Cardiac muscle cell (in vitro differentiated cells and primary cell): ENCODE data around the gene CLEC4F. TPM values are rescaled to one million over a fixed set of nuclear protein-coding genes. Genes with fewer than 3 reads are reported as not detected.
"Not testable (repeated sequence)": the region's sequence is repeated elsewhere in the genome, so short reads cannot be mapped to it uniquely, and the experiment has no call there.

ENCODE experiments used
- DNase-seq, 2 donors: peaks; one replicate each; pipeline versions ENCODE4 v3.0.0 to v3.0.0-alpha.2; 2010 to 2017; ENCODE audit warnings: low read depth in 1 of 2, low spot score in 1 of 2
- H3K27ac ChIP-seq: fragments of 200-600 bp; sonication (generic); 2 replicates; pipeline ENCODE4 v1.5.1; 2016
- H3K27me3 ChIP-seq: fragments of 200-600 bp; sonication (generic); 2 replicates; pipeline ENCODE4 v1.6.0; 2016; ENCODE audit warnings: control low read depth
- H3K36me3 ChIP-seq: fragments of 200-600 bp; sonication (generic); 2 replicates; pipeline ENCODE4 v1.5.1; 2016; ENCODE audit warnings: control low read depth
- H3K4me1 ChIP-seq: fragments of 200-600 bp; sonication (generic); 2 replicates; pipeline ENCODE4 v1.8.1; 2017; ENCODE audit warnings: low read depth, mild to moderate bottlenecking, mixed run types
- H3K4me3 ChIP-seq: fragments of 200-600 bp; sonication (generic); 2 replicates; pipeline ENCODE4 v1.5.1; 2016; ENCODE audit warnings: mild to moderate bottlenecking
- H3K9me3 ChIP-seq: fragments of 200-600 bp; sonication (generic); 2 replicates; pipeline ENCODE4 v1.5.1; 2017; ENCODE audit warnings: low read depth, mild to moderate bottlenecking, control low read depth
- CTCF ChIP-seq: IDR thresholded peaks from 2 replicates; pipeline ENCODE4 v1.5.1; 2012; ENCODE audit warnings: low read depth, mild to moderate bottlenecking, low read length
- polyA plus RNA-seq: library from polyadenylated mRNA; unstranded; fragments of >200 nt; fragmentation: Nextera tagmentation; extraction: Ambion mirVana; gene quantifications from 2 replicates; pipeline ENCODE4 v1.2.1, GENCODE V29; 2016
- total RNA-seq: library from RNA; depleted of rRNA; stranded (reverse); fragments of >200 nt; gene quantifications from 2 replicates; pipeline ENCODE4 v1.2.3, GENCODE V29; 2016

The CLEC4F gene
- total and polyA plus RNA-seq, 2 experiments from 2014 or later = not detected

- Histone ChIP-seq H3K4me1 (no peaks in the 10 kb centered on the region), H3K36me3 (no peaks in the 10 kb centered on the region), H3K4me3 (no peak overlapping the region), H3K27me3 (no peaks in the 10 kb centered on the region), H3K9me3 (no peaks in the 10 kb centered on the region), H3K27ac (no peak overlapping the region)
- no peak for TF ChIP-seq CTCF
- DNase-seq = no peak
Measured at GRCh38 chr2:70801607-70802263, 18.7 kb downstream of the CLEC4F start.

GRCh38 chr2:70799706-70800105 is 20.7 kb downstream of the CLEC4F start:
- Histone ChIP-seq H3K27ac (no peak overlapping the region), H3K9me3 (no peaks in the 10 kb centered on the region), H3K4me3 (no peak overlapping the region), H3K36me3 (no peaks in the 10 kb centered on the region), H3K4me1 (peaks cover 4% of the 10 kb centered on the region), H3K27me3 (peaks cover 4% of the 10 kb centered on the region)
- no peak for DNase-seq
- TF ChIP-seq CTCF = no peak

DNA sequence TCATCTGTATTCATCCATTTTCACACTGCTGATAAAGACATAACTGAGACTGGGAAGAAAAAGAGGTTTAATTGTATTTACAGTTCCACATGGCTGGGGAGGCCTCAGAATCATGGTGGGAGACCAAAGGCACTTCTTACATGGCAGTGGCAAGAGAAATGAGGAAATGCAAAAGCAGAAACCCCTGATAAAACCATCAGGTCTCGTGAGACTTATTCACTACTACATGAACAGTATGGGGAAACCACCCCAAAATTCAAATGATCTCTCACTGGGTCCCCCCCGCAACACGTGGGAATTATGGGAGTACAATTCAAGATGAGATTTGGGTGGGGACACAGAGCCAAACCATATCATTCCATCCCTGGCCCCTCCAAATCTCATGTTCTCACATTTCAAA is 22.4 kb downstream of the CLEC4F start:
- not testable (repeated sequence) for DNase-seq, H3K9me3 ChIP-seq, H3K36me3 ChIP-seq, H3K4me1 ChIP-seq, H3K27ac ChIP-seq, H3K4me3 ChIP-seq
- H3K27me3 ChIP-seq = peaks cover 20% of the 10 kb centered on the region

- TF ChIP-seq CTCF = no peak
- H3K9me3 ChIP-seq = no peaks in the 10 kb centered on the region
- H3K27ac ChIP-seq = no peak overlapping the region
- no peak overlapping the region for H3K4me3 ChIP-seq
- no peaks in the 10 kb centered on the region for H3K36me3 ChIP-seq
- H3K4me1 ChIP-seq = peaks cover 4% of the 10 kb centered on the region
- no peak for DNase-seq
- peaks cover 24% of the 10 kb centered on the region for H3K27me3 ChIP-seq
Measured at GRCh38 chr2:70797506-70797905, 22.9 kb downstream of the CLEC4F start.

DNA sequence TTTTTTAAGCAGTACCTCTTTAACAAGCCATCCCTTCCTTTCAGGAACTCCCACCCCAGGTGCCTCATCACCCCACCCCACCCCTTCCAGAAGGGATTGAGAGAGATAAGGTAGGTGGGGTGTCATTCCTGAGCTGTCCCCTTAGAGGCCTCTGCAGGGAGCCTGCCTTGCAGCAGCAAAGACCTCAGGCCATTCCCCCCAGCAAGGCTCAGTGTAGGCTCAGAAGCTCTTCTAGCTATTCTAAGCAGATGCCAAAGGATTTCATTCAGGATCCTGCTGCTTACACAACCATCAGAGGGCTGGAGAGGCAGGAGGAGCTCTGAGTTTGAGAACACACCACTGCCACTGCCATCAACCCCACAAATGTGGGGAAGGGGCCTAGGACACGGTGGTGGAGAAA is 24.1 kb downstream of the CLEC4F start:
- peaks cover 37% of the 10 kb centered on the region for H3K27me3 ChIP-seq

More for the DNA sequence above, 24.1 kb downstream of the CLEC4F start:
- H3K4me1 ChIP-seq = peaks cover 4% of the 10 kb centered on the region
- no peak for TF ChIP-seq CTCF
- H3K4me3 ChIP-seq = no peak overlapping the region
- no peaks in the 10 kb centered on the region for H3K9me3 ChIP-seq
- H3K36me3 ChIP-seq = no peaks in the 10 kb centered on the region
- no peak overlapping the region for H3K27ac ChIP-seq
- DNase-seq = no peak
